NOMO-1 treated with dmso at 0.1 percent for 144 hours (cell line): ENCODE measurements around the gene GJB3.
"Not testable (repeated sequence)": the region's sequence is repeated elsewhere in the genome, so short reads cannot be mapped to it uniquely, and the experiment has no call there.

Experiments used
- DNase-seq: peaks from one replicate; lab custom pipeline; 2025; ENCODE audit not compliant: unreplicated experiment; lab: John Stamatoyannopoulos, UW

The GJB3 gene

GRCh38 chr1:34781071-34781843, at the start of gene GJB3:
Gene GJB3, plus strand, starts transcription at chr1:34781214. Its CDS starts 3,549 bp downstream, at chr1:34784763.
- no peak for DNase-seq

- not testable (repeated sequence) for DNase-seq
Observed at GRCh38 chr1:34732831-34733230, 48.2 kb upstream of the GJB3 start.

GRCh38 chr1:34736692-34737091, 44.3 kb upstream of the GJB3 start:
- DNase-seq, result no peak

GRCh38 chr1:34737236-34737635, 43.8 kb upstream of the GJB3 start:
- not testable (repeated sequence) for DNase-seq

- DNase-seq, result no peak
Observed at GRCh38 chr1:34739613-34740012, 41.4 kb upstream of the GJB3 start.

- no peak for DNase-seq
Observed at GRCh38 chr1:34740161-34740868, 40.7 kb upstream of the GJB3 start.

GRCh38 chr1:34742667-34743270, 38.2 kb upstream of the GJB3 start:
- DNase-seq, result peak; percentile 30

- DNase-seq, result no peak
Observed at GRCh38 chr1:34743775-34744174, 37.2 kb upstream of the GJB3 start.

- no peak for DNase-seq
Observed at GRCh38 chr1:34744851-34745250, 36.2 kb upstream of the GJB3 start.

- DNase-seq, result no peak
Observed at GRCh38 chr1:34745666-34746065, 35.3 kb upstream of the GJB3 start.

- DNase-seq, result no peak
Observed at GRCh38 chr1:34746101-34746500, 34.9 kb upstream of the GJB3 start.

GRCh38 chr1:34746785-34747637, 34.0 kb upstream of the GJB3 start:
- DNase-seq, result no peak

- no peak for DNase-seq
Observed at GRCh38 chr1:34747638-34747941, 33.4 kb upstream of the GJB3 start.

GRCh38 chr1:34749992-34750391, 31.0 kb upstream of the GJB3 start:
- no peak for DNase-seq

- no peak for DNase-seq
Observed at GRCh38 chr1:34750610-34751009, 30.4 kb upstream of the GJB3 start.

- DNase-seq, result no peak
Observed at GRCh38 chr1:34753163-34753562, 27.9 kb upstream of the GJB3 start.

GRCh38 chr1:34754964-34755637, 25.9 kb upstream of the GJB3 start, which contains the start of gene GJB5:
Gene GJB5, plus strand, starts transcription at chr1:34755047. Its CDS starts 2,284 bp downstream, at chr1:34757331.
- DNase-seq, result no peak

- DNase-seq, result no peak
Observed at GRCh38 chr1:34755961-34756360, 25.1 kb upstream of the GJB3 start.

- no peak for DNase-seq
Observed at GRCh38 chr1:34757386-34757785, 23.6 kb upstream of the GJB3 start.

GRCh38 chr1:34758751-34759150, 22.3 kb upstream of the GJB3 start:
- DNase-seq, result no peak
